ENCODE results near the gene NSUN2. TPM values are rescaled to one million over a fixed set of nuclear protein-coding genes. Genes with fewer than 3 reads are reported as not detected.
A peak's percentile ranks its signal among the peaks of the same experiment; 100 is the strongest.

The NSUN2 gene
- total RNA-seq, 6 experiments from 2014 or later = 24.6 to 42.5 (median 29.1) TPM

GRCh38 chr5:6604946-6605345, 27.9 kb downstream of the NSUN2 start:
- intact Hi-C loops (cut with DNase I) = no loop called here
- WGBS (ENCODE audit: insufficient coverage, low coverage, low lambda C conversion rate, missing lambda C conversion rate) = 100% methylated on average over 3 of the region's 12 CpGs
- Histone ChIP-seq H3K27me3 (no peaks in the 10 kb centered on the region), H3K36me3 (peaks cover 5 to 70% (median 26%) of the 10 kb centered on the region in 4 donors), H3K27ac (peak overlapping the region in 2 of 3 donors; percentile 86 to 96), H3K9me3 (no peaks in the 10 kb centered on the region), H3K4me3 (no peak overlapping the region), H3K4me1 (peaks cover 0 to 21% (median 6%) of the 10 kb centered on the region in 4 donors)
- no peak for DNase-seq
- no peak for ATAC-seq
- no peak for TF ChIP-seq POLR2A (IDR thresholded peaks at IDR 0.05)
- TF ChIP-seq CTCF (IDR thresholded peaks at IDR 0.05) = no peak

- 54% methylated on average over 4 of the region's 6 CpGs for WGBS (ENCODE audit: insufficient coverage, low coverage, low lambda C conversion rate, missing lambda C conversion rate)
Measured at GRCh38 chr5:6604341-6604740, 28.5 kb downstream of the NSUN2 start.

GRCh38 chr5:6603643-6604042, 29.2 kb downstream of the NSUN2 start:
- TF ChIP-seq CTCF (IDR thresholded peaks at IDR 0.05) = no peak
- TF ChIP-seq POLR2A (IDR thresholded peaks at IDR 0.05) = no peak
- Histone ChIP-seq H3K27ac (peak overlapping the region; percentile 65 to 96 (median 86)), H3K9me3 (no peaks in the 10 kb centered on the region), H3K27me3 (no peaks in the 10 kb centered on the region), H3K36me3 (peaks cover 0 to 57% (median 17%) of the 10 kb centered on the region in 4 donors), H3K4me1 (peaks cover 0 to 26% (median 6%) of the 10 kb centered on the region in 4 donors), H3K4me3 (no peak overlapping the region)
- 25% methylated on average over 2 of the region's 5 CpGs for WGBS (ENCODE audit: insufficient coverage, low coverage, low lambda C conversion rate, missing lambda C conversion rate)
- intact Hi-C loops (cut with DNase I) = no loop called here
- ATAC-seq = peak; percentile 97 to 99 (median 98)
- peak; percentile 92 to 98 (median 97) for DNase-seq

More at GRCh38 chr5:6604341-6604740, 28.5 kb downstream of the NSUN2 start:
- TF ChIP-seq CTCF (IDR thresholded peaks at IDR 0.05) (no peak), POLR2A (IDR thresholded peaks at IDR 0.05) (no peak)
- H3K27me3 ChIP-seq = no peaks in the 10 kb centered on the region
- H3K4me1 ChIP-seq = peaks cover 0 to 21% (median 6%) of the 10 kb centered on the region in 4 donors
- no peak overlapping the region for H3K4me3 ChIP-seq
- peaks cover 0 to 64% (median 22%) of the 10 kb centered on the region in 4 donors for H3K36me3 ChIP-seq
- intact Hi-C loops (cut with DNase I) = no loop called here
- H3K27ac ChIP-seq = peak overlapping the region; percentile 65 to 96 (median 86)
- DNase-seq (no peak), ATAC-seq (peak in 2 of 4 donors; percentile 2 to 29)
- H3K9me3 ChIP-seq = no peaks in the 10 kb centered on the region

GRCh38 chr5:6602441-6602840, 30.4 kb downstream of the NSUN2 start:
- H3K4me1 ChIP-seq = peaks cover 0 to 38% (median 10%) of the 10 kb centered on the region in 4 donors
- WGBS (ENCODE audit: insufficient coverage, low coverage, low lambda C conversion rate, missing lambda C conversion rate) = 98% methylated on average over 5 of the region's 7 CpGs
- peaks cover 0 to 45% (median 12%) of the 10 kb centered on the region in 4 donors for H3K36me3 ChIP-seq
- H3K27ac ChIP-seq = peak overlapping the region in 1 of 3 donors; percentile 96
- H3K9me3 ChIP-seq = no peaks in the 10 kb centered on the region
- no peaks in the 10 kb centered on the region for H3K27me3 ChIP-seq
- TF ChIP-seq CTCF (IDR thresholded peaks at IDR 0.05) (no peak), POLR2A (IDR thresholded peaks at IDR 0.05) (no peak)
- intact Hi-C loops (cut with DNase I) = no loop called here
- no peak for ATAC-seq
- H3K4me3 ChIP-seq = no peak overlapping the region
- no peak for DNase-seq
